GM18907 (cell line): Measurements from ENCODE around the gene BARX2.
"Not testable (repeated sequence)": the region's sequence is repeated elsewhere in the genome, so short reads cannot be mapped to it uniquely, and the experiment has no call there.

Source experiments
- ATAC-seq: cut with Tn5 transposase; IDR thresholded peaks from one replicate; pipeline ENCODE4 v1.9.1; 2021; ENCODE audit warnings: mild to moderate bottlenecking, moderate library complexity; ENCODE audit not compliant: unreplicated experiment

The BARX2 gene

GRCh38 chr11:129375751-129376657 lies at the start of gene BARX2:
BARX2 (plus strand) TSS chr11:129375848; CDS start chr11:129376036, 188 bp downstream.
- ATAC-seq, result no peak

GRCh38 chr11:129326921-129327320 lies 48.7 kb upstream of the BARX2 start:
- no peak for ATAC-seq

GRCh38 chr11:129327708-129328107 lies 47.9 kb upstream of the BARX2 start:
- ATAC-seq, result not testable (repeated sequence)

- no peak for ATAC-seq
Measured at GRCh38 chr11:129328756-129329155, 46.9 kb upstream of the BARX2 start.

- ATAC-seq, result no peak
Measured at GRCh38 chr11:129331217-129331616, 44.4 kb upstream of the BARX2 start.

- peak; percentile 88 for ATAC-seq
Measured at GRCh38 chr11:129331871-129332274, 43.8 kb upstream of the BARX2 start.

GRCh38 chr11:129333873-129334272 lies 41.8 kb upstream of the BARX2 start:
- no peak for ATAC-seq

- ATAC-seq, result not testable (repeated sequence)
Measured at GRCh38 chr11:129344301-129344940, 31.2 kb upstream of the BARX2 start.

- ATAC-seq, result no peak
Measured at GRCh38 chr11:129346916-129347315, 28.7 kb upstream of the BARX2 start.

GRCh38 chr11:129348813-129349212 lies 26.8 kb upstream of the BARX2 start:
- ATAC-seq, result no peak

GRCh38 chr11:129352676-129353075 lies 23.0 kb upstream of the BARX2 start:
- ATAC-seq, result no peak

GRCh38 chr11:129354691-129355090 lies 21.0 kb upstream of the BARX2 start:
- ATAC-seq, result no peak

- no peak for ATAC-seq
Measured at GRCh38 chr11:129359748-129360147, 15.9 kb upstream of the BARX2 start.

- peak; percentile 100 for ATAC-seq
Measured at GRCh38 chr11:129364143-129364654, 11.4 kb upstream of the BARX2 start.

GRCh38 chr11:129365816-129366215 lies 9.8 kb upstream of the BARX2 start:
- ATAC-seq, result no peak

GRCh38 chr11:129366737-129367597 lies 8.7 kb upstream of the BARX2 start:
- no peak for ATAC-seq

- no peak for ATAC-seq
Measured at GRCh38 chr11:129368889-129369672, 6.6 kb upstream of the BARX2 start.

GRCh38 chr11:129370715-129371114 lies 4.9 kb upstream of the BARX2 start:
- no peak for ATAC-seq

GRCh38 chr11:129372609-129373488 lies 2.8 kb upstream of the BARX2 start:
- ATAC-seq, result no peak
